ENCODE measurements around the gene RCAN1. TPM values are rescaled to one million over a fixed set of nuclear protein-coding genes. Genes with fewer than 3 reads are reported as not detected.

The RCAN1 gene
- total RNA-seq, 1 experiment from 2014 or later = 13.5 TPM

- ATAC-seq = no peak
- no peak for TF ChIP-seq CTCF (IDR thresholded peaks at IDR 0.05)
- no peak for TF ChIP-seq TCF7L2 (IDR thresholded peaks at IDR 0.05; ENCODE audit: low read depth, low read length)
- no peak for TF ChIP-seq REST (IDR thresholded peaks at IDR 0.05; ENCODE audit: insufficient read depth in 1 of 2, low read depth in 2 of 2, low read length in 1 of 2)
- TF ChIP-seq POLR2AphosphoS5 (IDR thresholded peaks at IDR 0.05; ENCODE audit: low read depth, low read length) = no peak
- TF ChIP-seq SIN3A (IDR thresholded peaks at IDR 0.05; ENCODE audit: borderline replicate concordance, insufficient read depth, low read depth, low read length) = no peak
- H3K9me3 ChIP-seq (ENCODE audit: control insufficient read depth, insufficient read depth, low read depth, low read length) = no peaks in the 10 kb centered on the region
- intact Hi-C loops (cut with micrococcal nuclease; ENCODE audit: unreplicated experiment) (no loop called here), in situ Hi-C loops (cut with HindIII; ENCODE audit: low pct_unique_long_range_greater_than_20kb, low sequenced_read_pairs) (no loop called here)
- no peaks in the 10 kb centered on the region for H3K4me1 ChIP-seq (ENCODE audit: control insufficient read depth, insufficient read depth, low read length)
- no peaks in the 10 kb centered on the region for H3K27me3 ChIP-seq (ENCODE audit: control insufficient read depth, insufficient read depth, low read length)
- POLR2A ChIA-PET = no interaction called here
- no peak overlapping the region for H3K27ac ChIP-seq (ENCODE audit: low read length)
- CTCF ChIA-PET = interaction anchor here (1.2 kb wide), 1 partner anchor 8 kb away, joined by 4 read pairs; no protein-coding TSS in a partner anchor
- no peak overlapping the region for H3K4me3 ChIP-seq (ENCODE audit: low read depth in 2 of 2, low read length in 2 of 2)
- no TSS peak for BruUV-seq (replicated peaks)
- DNase-seq (ENCODE audit: low read depth, low spot score) = no peak
- no peaks in the 10 kb centered on the region for H3K36me3 ChIP-seq (ENCODE audit: control insufficient read depth, insufficient read depth, low read length)
Measured at GRCh38 chr21:34518301-34518700, 96.6 kb downstream of the RCAN1 start.

- no peaks in the 10 kb centered on the region for H3K4me1 ChIP-seq (ENCODE audit: control insufficient read depth, insufficient read depth, low read length)
- DNase-seq (ENCODE audit: low read depth, low spot score) (no peak), ATAC-seq (no peak)
- ChIA-PET CTCF (interaction anchor here (0.5 to 1.4 kb wide), 3 partner anchors 9 to 85 kb away, joined by 3 to 4 read pairs (median 3); no protein-coding TSS in a partner anchor), POLR2A (no interaction called here)
- no peaks in the 10 kb centered on the region for H3K36me3 ChIP-seq (ENCODE audit: control insufficient read depth, insufficient read depth, low read length)
- intact Hi-C loops (cut with micrococcal nuclease; ENCODE audit: unreplicated experiment) = no loop called here
- no peaks in the 10 kb centered on the region for H3K27me3 ChIP-seq (ENCODE audit: control insufficient read depth, insufficient read depth, low read length)
- BruUV-seq (replicated peaks) = no TSS peak
- TF ChIP-seq CTCF (IDR thresholded peaks at IDR 0.05) (no peak; the same call in 1 of the 2 replicates), POLR2AphosphoS5 (IDR thresholded peaks at IDR 0.05; ENCODE audit: low read depth, low read length) (no peak), SIN3A (IDR thresholded peaks at IDR 0.05; ENCODE audit: borderline replicate concordance, insufficient read depth, low read depth, low read length) (no peak), REST (IDR thresholded peaks at IDR 0.05; ENCODE audit: insufficient read depth in 1 of 2, low read depth in 2 of 2, low read length in 1 of 2) (no peak), TCF7L2 (IDR thresholded peaks at IDR 0.05; ENCODE audit: low read depth, low read length) (no peak)
- H3K27ac ChIP-seq (ENCODE audit: low read length) = no peak overlapping the region
- no peaks in the 10 kb centered on the region for H3K9me3 ChIP-seq (ENCODE audit: control insufficient read depth, insufficient read depth, low read depth, low read length)
- H3K4me3 ChIP-seq (ENCODE audit: low read depth in 2 of 2, low read length in 2 of 2) = no peak overlapping the region
- in situ Hi-C loops (cut with HindIII; ENCODE audit: low pct_unique_long_range_greater_than_20kb, low sequenced_read_pairs) = no loop called here
Measured at GRCh38 chr21:34517491-34518245, 97.2 kb downstream of the RCAN1 start.
